HEK293 (cell line): ENCODE measurements around the gene HMX3.
"Not testable (repeated sequence)": the region's sequence is repeated elsewhere in the genome, so short reads cannot be mapped to it uniquely, and the experiment has no call there.

Experiments used
- CTCF ChIA-PET: fragments of 350-600 bp; formaldehyde crosslinking; extraction: SDS; loops from one replicate; lab custom pipeline; 2021; ENCODE audit warnings: antibody characterized with exemption; lab: Yijun Ruan, JAX
- POLR2A ChIA-PET: fragments of 300-600 bp; formaldehyde crosslinking; extraction: SDS; loops from one replicate; lab custom pipeline; 2020; ENCODE audit warnings: antibody characterized with exemption, inconsistent platforms; lab: Yijun Ruan, JAX
- H3K27ac ChIP-seq: fragments of 200-500 bp; sonication (Bioruptor generic); 2 replicates; pipeline ENCODE4 v1.5.1; 2014; ENCODE audit warnings: low read depth, low read length, control low read depth, inconsistent platforms; ENCODE audit errors: extremely low read depth
- H3K36me3 ChIP-seq, 2 experiments: fragments of 200-500 bp in 1 of 2; sonication (Bioruptor generic) in 1 of 2; 1 replicate in 1 of 2; 2 replicates in 1 of 2; pipeline ENCODE4 v1.5.1; 2014 to 2017; ENCODE audit warnings: inconsistent platforms in 2 of 2, low read length in 2 of 2; ENCODE audit not compliant: control insufficient read depth in 2 of 2, insufficient read depth in 1 of 2
- H3K4me1 ChIP-seq: fragments of 200-500 bp; sonication (Bioruptor generic); 2 replicates; pipeline ENCODE4 v1.5.1; 2014; ENCODE audit warnings: mild to moderate bottlenecking, low read length, inconsistent platforms; ENCODE audit not compliant: control insufficient read depth, insufficient read depth
- H3K4me3 ChIP-seq: 2 replicates; pipeline ENCODE4 v1.5.1; 2011; ENCODE audit warnings: low read depth, mild to moderate bottlenecking, control low read depth, low read length, moderate library complexity
- H3K9me3 ChIP-seq: fragments of 200-500 bp; sonication (Bioruptor generic); 2 replicates; pipeline ENCODE4 v1.5.1; 2014; ENCODE audit warnings: low read depth, low read length, inconsistent platforms; ENCODE audit not compliant: control insufficient read depth, insufficient read depth
- CTCF ChIP-seq: fragments of 450-650 bp; formaldehyde crosslinking; IDR thresholded peaks from 2 replicates; pipeline ENCODE4 v1.5.1; 2016; ENCODE audit warnings: missing biosample characterization, missing genetic modification characterization
- HIC1 ChIP-seq: fragments of 450-650 bp; formaldehyde crosslinking; IDR thresholded peaks from 2 replicates; pipeline ENCODE4 v1.5.1; 2016; ENCODE audit warnings: missing biosample characterization, missing genetic modification characterization
- MYNN ChIP-seq: fragments of 450-650 bp; formaldehyde crosslinking; IDR thresholded peaks from 2 replicates; pipeline ENCODE4 v1.5.1; 2016; ENCODE audit warnings: missing biosample characterization, missing genetic modification characterization, borderline replicate concordance
- PRDM1 ChIP-seq: fragments of 450-650 bp; formaldehyde crosslinking; IDR thresholded peaks from 2 replicates; pipeline ENCODE4; 2016; ENCODE audit warnings: missing biosample characterization, missing genetic modification characterization
- ZBTB49 ChIP-seq: fragments of 450-650 bp; formaldehyde crosslinking; IDR thresholded peaks from 2 replicates; pipeline ENCODE4 v1.5.1; 2016; ENCODE audit warnings: missing biosample characterization, missing genetic modification characterization, low read depth
- ZFP69B ChIP-seq: fragments of 450-650 bp; formaldehyde crosslinking; IDR thresholded peaks from 2 replicates; pipeline ENCODE4 v1.5.1; 2016; ENCODE audit warnings: missing biosample characterization, missing genetic modification characterization
- ZNF174 ChIP-seq: fragments of 450-650 bp; formaldehyde crosslinking; IDR thresholded peaks from 2 replicates; pipeline ENCODE4 v1.5.0; 2017; ENCODE audit warnings: missing biosample characterization, mild to moderate bottlenecking, missing genetic modification characterization

HMX3 gene

GRCh38 chr10:123166618-123167017 is 30.8 kb downstream of the HMX3 start (continued):
- TF ChIP-seq CTCF (tag by site-specific recombination), result no peak
- TF ChIP-seq, all 188 proteins: peak for 0

- Histone ChIP-seq H3K4me1 (no peaks in the 10 kb centered on the region), H3K4me3 (no peak overlapping the region), H3K27ac (no peak overlapping the region), H3K36me3 (peaks cover 24 to 65% of the 10 kb centered on the region in 2 experiments), H3K9me3 (no peaks in the 10 kb centered on the region)
- ChIA-PET CTCF (interaction anchor here (0.7 kb wide), 1 partner anchor 43 kb away, joined by 3 read pairs; no protein-coding TSS in a partner anchor), POLR2A (no interaction called here)
- TF ChIP-seq ZNF174, result no peak
- TF ChIP-seq ZFP69B (tag by site-specific recombination), result no peak
- peak; percentile 47; the same call in 1 of the 2 replicates for TF ChIP-seq PRDM1 (tag by site-specific recombination)
- TF ChIP-seq HIC1 (tag by site-specific recombination), result no peak
These were observed 35.2 kb downstream of the HMX3 start for GRCh38 chr10:123170961-123171360.

GRCh38 chr10:123171616-123172015 is 35.8 kb downstream of the HMX3 start:
- peaks cover 19 to 65% of the 10 kb centered on the region in 2 experiments for H3K36me3 ChIP-seq
- CTCF ChIA-PET, result interaction anchor here (0.7 kb wide), 1 partner anchor 42 kb away, joined by 3 read pairs; no protein-coding TSS in a partner anchor

GRCh38 chr10:123175389-123176387 is 39.9 kb downstream of the HMX3 start:
- H3K9me3 ChIP-seq, result no peaks in the 10 kb centered on the region
- TF ChIP-seq ZBTB49 (tag by site-specific recombination), result no peak
- TF ChIP-seq MYNN (tag by site-specific recombination), result no peak
- no peak overlapping the region for H3K4me3 ChIP-seq
- ChIA-PET CTCF (interaction anchor here (0.7 kb wide), 1 partner anchor 397 kb away, joined by 3 read pairs; no protein-coding TSS in a partner anchor), POLR2A (no interaction called here)
- H3K4me1 ChIP-seq, result no peaks in the 10 kb centered on the region
- peaks cover 7 to 38% of the 10 kb centered on the region in 2 experiments for H3K36me3 ChIP-seq
- H3K27ac ChIP-seq, result no peak overlapping the region

More at GRCh38 chr10:123171616-123172015, 35.8 kb downstream of the HMX3 start:
- H3K4me3 ChIP-seq, H3K4me1 ChIP-seq, POLR2A ChIA-PET, H3K9me3 ChIP-seq, H3K27ac ChIP-seq: not testable (repeated sequence)
